H1 (cell line): ENCODE measurements around the gene STX16. TPM values are rescaled to one million over a fixed set of nuclear protein-coding genes. Genes with fewer than 3 reads are reported as not detected.
A peak's percentile ranks its signal among the peaks of the same experiment; 100 is the strongest.

Source experiments
- CTCF ChIA-PET: fragments of 300-600 bp; sonication (Branson Sonifier 250); formaldehyde crosslinking; loops from one replicate; lab custom pipeline; 2021; ENCODE audit not compliant: partially characterized antibody; lab: Charles Lee
- POLR2A ChIA-PET: fragments of 300-600 bp; sonication (Branson Sonifier 250); formaldehyde crosslinking; loops from one replicate; lab custom pipeline; 2021; ENCODE audit warnings: inconsistent platforms; ENCODE audit not compliant: partially characterized antibody; lab: Charles Lee
- DNase-seq, 2 experiments: peaks; one replicate each; pipeline versions ENCODE4 v3.0.0 to v3.0.0-alpha.2; 2010 to 2022; ENCODE audit warnings: low spot score in 2 of 2, low read depth in 1 of 2, mixed read lengths in 1 of 2
- FAIRE-seq: peaks from 2 replicates; lab custom pipeline; 2011; peaks lifted over from hg19 to GRCh38; lab: Jason Lieb, UNC
- H2AFZ ChIP-seq: 2 replicates; pipeline ENCODE4 v1.8.1; 2012; ENCODE audit warnings: low read length, inconsistent platforms
- H2AK5ac ChIP-seq: 2 replicates; pipeline ENCODE4 v1.6.1; 2013; ENCODE audit warnings: low read depth, low read length
- H2BK120ac ChIP-seq: replicated peaks from 2 replicates; pipeline ENCODE3; 2013; ENCODE audit warnings: low read depth, low read length, inconsistent platforms
- H2BK12ac ChIP-seq: 2 replicates; pipeline ENCODE4 v1.6.1; 2013; ENCODE audit warnings: low read depth, low read length
- H2BK15ac ChIP-seq: 2 replicates; pipeline ENCODE4 v1.6.1; 2013; ENCODE audit warnings: low read length
- H2BK20ac ChIP-seq: 2 replicates; pipeline ENCODE4 v1.6.1; 2013; ENCODE audit warnings: low read length
- H2BK5ac ChIP-seq: 2 replicates; pipeline ENCODE4 v1.6.1; 2013; ENCODE audit warnings: low read depth, low read length
- H3K14ac ChIP-seq: 2 replicates; pipeline ENCODE4 v1.6.1; 2013; ENCODE audit warnings: inconsistent platforms; ENCODE audit not compliant: insufficient read length
- H3K18ac ChIP-seq: 2 replicates; pipeline ENCODE4 v1.6.1; 2013; ENCODE audit warnings: low read length; ENCODE audit errors: extremely low read depth
- H3K23ac ChIP-seq: 2 replicates; pipeline ENCODE4 v1.6.1; 2013; ENCODE audit warnings: inconsistent platforms; ENCODE audit not compliant: insufficient read length
- H3K23me2 ChIP-seq: 2 replicates; pipeline ENCODE4 v1.6.1; 2013; ENCODE audit warnings: low read depth, low read length
- H3K27ac ChIP-seq: 2 replicates; pipeline ENCODE4 v1.6.1; 2011; ENCODE audit warnings: low read depth, low read length, inconsistent platforms
- H3K27me3 ChIP-seq, 4 experiments: replicated peaks in 1 of 4; 1 replicate in 1 of 4; 2 replicates in 3 of 4; pipeline versions ENCODE4 v1.6.1 to v1.8.1; 2011 to 2013; ENCODE audit warnings: low read length in 3 of 4, mild to moderate bottlenecking in 3 of 4, inconsistent platforms in 2 of 4, mixed read lengths in 2 of 4, moderate library complexity in 1 of 4; ENCODE audit not compliant: control insufficient read depth in 3 of 4, insufficient read depth in 3 of 4; ENCODE audit errors: extremely low read depth in 1 of 4
- H3K36me3 ChIP-seq, 4 experiments: 2 replicates each; pipeline versions ENCODE4 v1.6.1 to v1.8.1; 2011 to 2013; ENCODE audit warnings: mild to moderate bottlenecking in 4 of 4, low read length in 3 of 4, moderate library complexity in 2 of 4, control low read depth in 1 of 4, inconsistent platforms in 1 of 4; ENCODE audit not compliant: insufficient read depth in 4 of 4, control insufficient read depth in 2 of 4
- H3K4ac ChIP-seq: replicated peaks from 2 replicates; pipeline ENCODE3; 2013; ENCODE audit warnings: low read length, low read depth, mixed read lengths, inconsistent platforms; ENCODE audit not compliant: insufficient read length
- H3K4me1 ChIP-seq, 4 experiments: replicated peaks in 1 of 4; 1 replicate in 1 of 4; 2 replicates in 3 of 4; pipeline versions ENCODE4 v1.6.1 to v1.8.1; 2011 to 2013; ENCODE audit warnings: low read length in 3 of 4, inconsistent platforms in 2 of 4, mixed read lengths in 1 of 4; ENCODE audit not compliant: insufficient read depth in 4 of 4, control insufficient read depth in 3 of 4
- H3K4me2 ChIP-seq, 2 experiments: 2 replicates each; pipeline versions ENCODE4 v1.6.1 to v1.8.1; 2011 to 2013; ENCODE audit warnings: low read depth in 2 of 2, low read length in 2 of 2, control low read depth in 1 of 2, inconsistent platforms in 1 of 2, mild to moderate bottlenecking in 1 of 2; ENCODE audit not compliant: insufficient read depth in 1 of 2
- H3K4me3 ChIP-seq, 4 experiments: fragments of 200-600, 300-600 bp in 1 of 4; sonication (generic), shearing (Covaris generic), sonication (Bioruptor Twin) in 1 of 4; 2 replicates each; pipeline versions ENCODE4 v1.5.1 to v1.8.1; 2011 to 2016; ENCODE audit warnings: low read length in 4 of 4, low read depth in 3 of 4, control low read depth in 2 of 4, inconsistent platforms in 2 of 4, mild to moderate bottlenecking in 2 of 4, mixed read lengths in 1 of 4, moderate library complexity in 1 of 4; ENCODE audit not compliant: insufficient read depth in 2 of 4; ENCODE audit errors: extremely low read depth in 1 of 4
- H3K56ac ChIP-seq: replicated peaks from 2 replicates; pipeline ENCODE3; 2013; ENCODE audit warnings: low read depth, mild to moderate bottlenecking, mixed read lengths, low read length, inconsistent platforms; ENCODE audit not compliant: insufficient read length
- H3K79me1 ChIP-seq: 2 replicates; pipeline ENCODE4 v1.6.1; 2013; ENCODE audit warnings: low read depth, low read length, control low read depth
- H3K79me2 ChIP-seq, 2 experiments: 2 replicates each; pipeline versions ENCODE4 v1.6.1 to v1.8.1; 2012 to 2013; ENCODE audit warnings: low read length in 2 of 2, mild to moderate bottlenecking in 2 of 2, inconsistent platforms in 1 of 2; ENCODE audit not compliant: insufficient read depth in 2 of 2, control insufficient read depth in 1 of 2
- H3K9ac ChIP-seq, 4 experiments: replicated peaks in 1 of 4; 1 replicate in 1 of 4; 2 replicates in 3 of 4; pipeline versions ENCODE4 v1.6.1 to v1.8.1; 2011 to 2013; ENCODE audit warnings: low read depth in 3 of 4, low read length in 3 of 4, control low read depth in 2 of 4, mild to moderate bottlenecking in 2 of 4, moderate library complexity in 2 of 4, inconsistent platforms in 1 of 4; ENCODE audit errors: extremely low read depth in 1 of 4
- H3K9me3 ChIP-seq, 2 experiments: 2 replicates each; pipeline versions ENCODE4 v1.6.1 to v1.8.1; 2012 to 2013; ENCODE audit warnings: mild to moderate bottlenecking in 2 of 2, moderate library complexity in 2 of 2, control low read depth in 1 of 2, inconsistent platforms in 1 of 2, low read depth in 1 of 2, low read length in 1 of 2, mixed read lengths in 1 of 2; ENCODE audit not compliant: insufficient read depth in 2 of 2
- H4K20me1 ChIP-seq, 2 experiments: replicated peaks in 1 of 2; 2 replicates each; pipeline versions ENCODE3 to v1.8.1; 2011 to 2013; ENCODE audit warnings: inconsistent platforms in 2 of 2, low read length in 2 of 2, mild to moderate bottlenecking in 1 of 2; ENCODE audit not compliant: insufficient read depth in 2 of 2, control insufficient read depth in 1 of 2
- H4K5ac ChIP-seq: 2 replicates; pipeline ENCODE4 v1.6.1; 2013; ENCODE audit warnings: low read length, low read depth, mixed read lengths, inconsistent platforms; ENCODE audit not compliant: insufficient read length
- H4K8ac ChIP-seq: 2 replicates; pipeline ENCODE4 v1.8.0; 2013; ENCODE audit warnings: mild to moderate bottlenecking, moderate library complexity, low read length, inconsistent platforms; ENCODE audit not compliant: insufficient read depth; ENCODE audit errors: extremely low read depth
- H4K91ac ChIP-seq: replicated peaks from 2 replicates; pipeline ENCODE3; 2013; ENCODE audit warnings: low read length, mixed read lengths, inconsistent platforms; ENCODE audit not compliant: insufficient read length
- ASH2L ChIP-seq: fragments of 200-600, 300-600 bp; sonication (generic); IDR thresholded peaks from one replicate; pipeline ENCODE4 v1.7.1; 2017; ENCODE audit warnings: low read length
- BACH1 ChIP-seq: IDR thresholded peaks from 2 replicates; pipeline ENCODE4 v1.6.1; 2012; ENCODE audit warnings: low read length, improper control_type of control experiment
- BRCA1 ChIP-seq: IDR thresholded peaks from 2 replicates; pipeline ENCODE4 v1.6.1; 2012; ENCODE audit warnings: low read depth, low read length, improper control_type of control experiment
- CHD2 ChIP-seq: IDR thresholded peaks from 2 replicates; pipeline ENCODE4 v1.6.1; 2012; ENCODE audit warnings: low read length, improper control_type of control experiment
- EGR1 ChIP-seq: IDR thresholded peaks from 2 replicates; pipeline ENCODE4 v1.6.1; 2011; ENCODE audit warnings: low read depth, low read length, borderline replicate concordance
- EP300 ChIP-seq, 2 experiments: IDR thresholded peaks; 1 replicate in 1 of 2; 2 replicates in 1 of 2; pipeline ENCODE4 v1.6.1; 2011 to 2012; ENCODE audit warnings: low read depth in 2 of 2, low read length in 2 of 2, mild to moderate bottlenecking in 2 of 2, borderline replicate concordance in 1 of 2, inconsistent platforms in 1 of 2, moderate library complexity in 1 of 2
- KDM1A ChIP-seq: fragments of 200-600, 300-600 bp; sonication (generic); IDR thresholded peaks from 2 replicates; pipeline ENCODE4 v1.7.1; 2016; ENCODE audit warnings: mild to moderate bottlenecking, low read length, borderline replicate concordance
- NRF1 ChIP-seq: IDR thresholded peaks from 2 replicates; pipeline ENCODE4 v1.6.1; 2011; ENCODE audit warnings: mild to moderate bottlenecking, low read depth, low read length, improper control_type of control experiment
- POLR2AphosphoS5 ChIP-seq: IDR thresholded peaks from 2 replicates; pipeline ENCODE4 v1.6.1; 2011; ENCODE audit warnings: low read depth, low read length
- RXRA ChIP-seq: IDR thresholded peaks from 2 replicates; pipeline ENCODE4 v1.6.1; 2011; ENCODE audit warnings: low read depth, mild to moderate bottlenecking, low read length, moderate library complexity; ENCODE audit not compliant: insufficient read depth
- SIN3A ChIP-seq, 2 experiments: IDR thresholded peaks in 1 of 2; conservative IDR thresholded peaks in 1 of 2; 2 replicates each; pipeline ENCODE4 v1.6.1; 2011 to 2012; ENCODE audit warnings: low read length in 2 of 2, improper control_type of control experiment in 1 of 2, low read depth in 1 of 2, mild to moderate bottlenecking in 1 of 2
- SIRT6 ChIP-seq: IDR thresholded peaks from one replicate; pipeline ENCODE4 v1.7.1; 2012; ENCODE audit warnings: low read length, inconsistent platforms
- SIX5 ChIP-seq: IDR thresholded peaks from 2 replicates; pipeline ENCODE4 v1.6.1; 2011; ENCODE audit warnings: mild to moderate bottlenecking, low read depth, low read length
- TAF1 ChIP-seq: IDR thresholded peaks from 2 replicates; pipeline ENCODE4 v1.6.1; 2011; ENCODE audit warnings: mild to moderate bottlenecking, low read depth, low read length
- TEAD4 ChIP-seq: IDR thresholded peaks from 2 replicates; pipeline ENCODE4 v1.6.1; 2012; ENCODE audit warnings: low read depth, low read length, inconsistent platforms, mixed read lengths
- YY1 ChIP-seq: IDR thresholded peaks from 2 replicates; pipeline ENCODE4 v1.6.1; 2011; ENCODE audit warnings: low read depth, mild to moderate bottlenecking, low read length
- WGBS, 2 experiments: shearing (Covaris generic) in 1 of 2; methylation state at CpG; one replicate each; pipeline versions ENCODE4 v1.1.6 to v1.1.7; 2013 to 2015; ENCODE audit warnings: low lambda C conversion rate in 2 of 2, mixed read lengths in 2 of 2, inconsistent platforms in 1 of 2, low coverage in 1 of 2, missing lambda C conversion rate in 1 of 2; ENCODE audit not compliant: insufficient replicate concordance in 2 of 2, insufficient coverage in 1 of 2, insufficient read length in 1 of 2; ENCODE audit errors: extremely low coverage in 1 of 2, missing lambda C conversion rate in 1 of 2; 5-methylcytosine and 5-hydroxymethylcytosine counted together
- polyA plus RNA-seq, 7 experiments: library from polyadenylated mRNA; depleted of rRNA in 3 of 7; stranded (reverse) in 5 of 7; unstranded in 2 of 7; fragments of >200 nt in 5 of 7; fragments of 200-250 nt in 2 of 7; gene quantifications; 1 replicate in 5 of 7; 2 replicates in 1 of 7; 4 replicates in 1 of 7; pipeline versions ENCODE4 v1.2.1 to v1.2.3, GENCODE V29; 2011 to 2013; ENCODE audit warnings: missing spikeins in 2 of 7, mixed read lengths in 2 of 7
- total RNA-seq: library from RNA; stranded (reverse); fragmentation: NEBNext Ultra II Directional; extraction: Animal tissue kit (Norgen Biotek cat#: 25700); gene quantifications from 2 replicates; pipeline ENCODE4 v1.2.1, GENCODE V29; 2021

Gene STX16
- total and polyA plus RNA-seq, 2 of the 8 experiments (the other 6 are each of a cell fraction or from before 2014, with no cell fraction given): 45.2 to 61.6 TPM

- H3K23ac ChIP-seq: no peak overlapping the region
- no peak overlapping the region for H2BK12ac ChIP-seq
- H3K23me2 ChIP-seq: no peaks in the 10 kb centered on the region
- H3K56ac ChIP-seq: no peak overlapping the region
- no peaks in the 10 kb centered on the region for H3K9me3 ChIP-seq
- H4K91ac ChIP-seq: no peak overlapping the region
- no peaks in the 10 kb centered on the region for H3K36me3 ChIP-seq
- no peak overlapping the region for H3K4ac ChIP-seq
- CTCF ChIA-PET: interaction anchor here (0.9 to 4.3 kb wide), 4 partner anchors 11 to 232 kb away, joined by 3 to 16 read pairs (median 4); partner anchors contain the start of genes GNAS and STX16
- H2BK20ac ChIP-seq: no peak overlapping the region
- H3K9ac ChIP-seq: no peak overlapping the region
- H3K79me2 ChIP-seq: no peaks in the 10 kb centered on the region
- peak overlapping the region; percentile 25; the same call in 1 of the 2 replicates for H4K8ac ChIP-seq
- POLR2A ChIA-PET: interaction anchor here (0.5 to 10.9 kb wide), 4 partner anchors 14 to 64 kb away, joined by 3 to 188 read pairs (median 4); partner anchors contain the start of gene STX16
- H3K79me1 ChIP-seq: no peaks in the 10 kb centered on the region
- H2AK5ac ChIP-seq: peak overlapping the region; percentile 26; the same call in 1 of the 2 replicates
- no peak overlapping the region for H3K4me3 ChIP-seq
- peaks cover 0 to 3% (median 0%) of the 10 kb centered on the region in 4 experiments; a peak in 2 of 7 replicates for H3K4me1 ChIP-seq
- H3K14ac ChIP-seq: no peak overlapping the region
- no peak overlapping the region for H4K5ac ChIP-seq
- H2BK120ac ChIP-seq: no peak overlapping the region
- H2AFZ ChIP-seq: no peak overlapping the region
- H3K4me2 ChIP-seq: no peak overlapping the region
- WGBS, 2 experiments: 93% methylated on average over 14 of the region's 14 CpGs; no CpG with 5 or more reads in 1 of the 2 experiments
- no peak overlapping the region for H2BK5ac ChIP-seq
- H3K27me3 ChIP-seq: no peaks in the 10 kb centered on the region
- H3K18ac ChIP-seq: no peak overlapping the region
- H4K20me1 ChIP-seq: no peaks in the 10 kb centered on the region
- no peak for DNase-seq
- H2BK15ac ChIP-seq: no peak overlapping the region
- no peak overlapping the region for H3K27ac ChIP-seq
- FAIRE-seq: no peak
- no peak for TF ChIP-seq SIX5
- no peak for TF ChIP-seq RXRA
- no peak for TF ChIP-seq TAF1
- TF ChIP-seq YY1: no peak
- no peak for TF ChIP-seq NRF1
- TF ChIP-seq KDM1A: no peak
- TF ChIP-seq BRCA1: no peak
- TF ChIP-seq ASH2L: no peak
- no peak for TF ChIP-seq EP300 (IDR thresholded peaks at IDR 0.05; ENCODE audit: borderline replicate concordance in 1 of 2, low read depth in 2 of 2, low read length in 2 of 2)
- TF ChIP-seq BACH1: no peak
- no peak for TF ChIP-seq CHD2
- TF ChIP-seq EGR1: no peak
- no peak for TF ChIP-seq SIN3A (conservative IDR thresholded peaks at IDR 0.05 in 1 of 2, IDR thresholded peaks at IDR 0.05 in 1 of 2; ENCODE audit: low read depth in 1 of 2, low read length in 2 of 2)
- TF ChIP-seq SIRT6: no peak
- TF ChIP-seq POLR2AphosphoS5: no peak
- TF ChIP-seq TEAD4: no peak
Measured at GRCh38 chr20:58714923-58715351, 63.9 kb downstream of the STX16 start.
